ENCODE results near the gene CCDC70.
A peak's percentile ranks its signal among the peaks of the same experiment; 100 is the strongest.

Gene CCDC70

GRCh38 chr13:51856027-51856736 is 5.6 kb upstream of the CCDC70 start:
- DNase-seq (ENCODE audit: low spot score): no peak
- in situ Hi-C loops (cut with MboI; ENCODE audit: low pct_unique_long_range_greater_than_20kb, low sequenced_read_pairs, unreplicated experiment): no loop called here
- TF ChIP-seq CTCF (IDR thresholded peaks at IDR 0.05; ENCODE audit: extremely low read depth, insufficient read depth, missing control alignments): no peak

GRCh38 chr13:51856998-51857397 is 4.8 kb upstream of the CCDC70 start:
- no peak for DNase-seq (ENCODE audit: low spot score)
- in situ Hi-C loops (cut with MboI; ENCODE audit: low pct_unique_long_range_greater_than_20kb, low sequenced_read_pairs, unreplicated experiment): no loop called here
- no peak for TF ChIP-seq CTCF (IDR thresholded peaks at IDR 0.05; ENCODE audit: extremely low read depth, insufficient read depth, missing control alignments)

GRCh38 chr13:51858433-51859247 is 3.1 kb upstream of the CCDC70 start:
- no peak for DNase-seq (ENCODE audit: low spot score)
- TF ChIP-seq CTCF (IDR thresholded peaks at IDR 0.05; ENCODE audit: extremely low read depth, insufficient read depth, missing control alignments): no peak
- in situ Hi-C loops (cut with MboI; ENCODE audit: low pct_unique_long_range_greater_than_20kb, low sequenced_read_pairs, unreplicated experiment): no loop called here

- in situ Hi-C loops (cut with MboI; ENCODE audit: low pct_unique_long_range_greater_than_20kb, low sequenced_read_pairs, unreplicated experiment): no loop called here
- no peak for DNase-seq (ENCODE audit: low spot score)
- no peak for TF ChIP-seq CTCF (IDR thresholded peaks at IDR 0.05; ENCODE audit: extremely low read depth, insufficient read depth, missing control alignments)
Observed at GRCh38 chr13:51862957-51863356, 1.2 kb downstream of the CCDC70 start.

GRCh38 chr13:51865838-51866237 is 4.1 kb downstream of the CCDC70 start:
- in situ Hi-C loops (cut with MboI; ENCODE audit: low pct_unique_long_range_greater_than_20kb, low sequenced_read_pairs, unreplicated experiment): no loop called here

GRCh38 chr13:51867062-51867461 is 5.3 kb downstream of the CCDC70 start:
- DNase-seq (ENCODE audit: low spot score): no peak
- in situ Hi-C loops (cut with MboI; ENCODE audit: low pct_unique_long_range_greater_than_20kb, low sequenced_read_pairs, unreplicated experiment): no loop called here

More at GRCh38 chr13:51865838-51866237, 4.1 kb downstream of the CCDC70 start:
- TF ChIP-seq CTCF (IDR thresholded peaks at IDR 0.05; ENCODE audit: extremely low read depth, insufficient read depth, missing control alignments): peak; percentile 12
- DNase-seq (ENCODE audit: low spot score): no peak

More at GRCh38 chr13:51867062-51867461, 5.3 kb downstream of the CCDC70 start:
- TF ChIP-seq CTCF (IDR thresholded peaks at IDR 0.05; ENCODE audit: extremely low read depth, insufficient read depth, missing control alignments): no peak

Data from GM13977 (cell line).